HuH-7 (cell line): ENCODE data around the gene CDK14.
"Not testable (repeated sequence)": the region's sequence is repeated elsewhere in the genome, so short reads cannot be mapped to it uniquely, and the experiment has no call there.

Experiments used
- DNase-seq: peaks from one replicate; pipeline ENCODE4 v3.0.0; 2011; ENCODE audit warnings: low spot score

The CDK14 gene

DNA sequence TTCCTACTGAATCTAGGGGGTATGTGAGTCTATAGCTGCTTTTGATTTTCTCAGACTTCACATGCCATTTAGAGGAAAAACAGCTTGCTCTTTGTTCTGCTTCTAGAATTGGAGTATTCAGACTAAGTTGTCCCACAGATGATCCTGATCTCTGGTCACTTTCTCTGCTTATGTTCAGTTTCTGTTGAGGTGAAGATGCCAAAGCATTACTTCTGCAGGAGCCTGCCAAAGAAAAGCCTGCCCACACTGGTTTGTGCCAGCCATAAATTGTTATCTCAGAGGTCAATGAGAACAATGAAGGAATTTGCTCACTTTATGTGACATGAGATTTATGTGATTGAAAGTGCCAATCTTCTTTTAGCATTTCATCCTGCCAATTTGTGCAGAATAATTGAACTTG, 163.6 kb downstream of the CDK14 start:
- no peak for DNase-seq

DNA sequence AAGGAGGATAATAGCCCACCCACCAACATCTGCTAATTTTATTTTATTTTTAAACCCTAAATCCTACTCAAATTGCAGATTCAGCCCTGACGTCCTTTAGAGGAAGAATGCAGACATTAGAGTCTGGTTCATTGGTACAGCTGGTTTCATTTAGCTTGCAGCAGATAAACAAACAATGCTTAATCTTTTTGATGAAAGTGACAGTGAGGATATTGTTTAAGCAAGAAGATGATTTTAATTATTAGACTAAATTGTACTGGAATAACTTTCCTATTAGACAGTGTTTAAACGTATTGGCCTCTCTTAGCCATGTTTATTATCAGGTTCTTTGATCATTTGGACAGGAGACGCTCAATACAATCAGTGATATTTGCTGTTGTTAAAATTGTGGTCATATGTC, 164.8 kb downstream of the CDK14 start:
- no peak for DNase-seq

DNA sequence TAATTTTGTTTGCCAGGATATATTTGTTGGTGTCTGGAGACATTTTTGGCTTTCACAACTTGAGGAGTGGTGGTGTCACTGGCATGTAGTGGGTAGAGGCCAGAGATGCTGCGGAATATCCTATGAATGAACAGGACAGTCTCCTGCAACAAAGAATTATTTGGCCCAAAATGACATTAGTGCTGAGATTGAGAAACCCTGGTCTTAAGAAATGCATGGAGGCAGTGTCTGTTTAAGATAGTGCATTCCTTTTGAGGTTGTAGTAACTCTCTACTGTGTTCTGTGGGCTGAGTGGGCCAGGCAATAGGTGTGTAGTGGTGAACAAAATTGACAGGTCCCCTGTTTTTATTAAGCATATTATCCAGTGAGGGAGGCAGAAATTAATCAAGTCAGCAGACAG, 165.5 kb downstream of the CDK14 start:
- DNase-seq = no peak

DNA sequence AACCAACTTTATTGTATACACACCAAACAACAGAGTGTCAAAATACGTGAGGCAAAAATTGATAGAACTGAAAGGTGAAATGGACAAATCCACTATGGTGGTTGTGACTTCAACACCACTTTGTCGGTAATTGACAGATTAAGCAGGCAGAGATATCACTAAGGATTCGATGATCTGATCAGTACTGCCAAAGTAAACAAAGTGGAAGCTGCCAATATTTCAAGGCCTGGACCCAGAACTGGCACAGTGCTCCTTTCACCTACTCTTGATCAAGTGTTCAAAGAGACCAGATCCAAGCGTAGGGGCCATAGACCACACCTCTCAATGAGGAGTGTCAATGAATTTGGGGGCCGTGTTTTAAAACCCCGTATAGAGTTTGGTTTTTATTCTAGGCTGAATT, 167.0 kb downstream of the CDK14 start:
- DNase-seq = no peak

DNA sequence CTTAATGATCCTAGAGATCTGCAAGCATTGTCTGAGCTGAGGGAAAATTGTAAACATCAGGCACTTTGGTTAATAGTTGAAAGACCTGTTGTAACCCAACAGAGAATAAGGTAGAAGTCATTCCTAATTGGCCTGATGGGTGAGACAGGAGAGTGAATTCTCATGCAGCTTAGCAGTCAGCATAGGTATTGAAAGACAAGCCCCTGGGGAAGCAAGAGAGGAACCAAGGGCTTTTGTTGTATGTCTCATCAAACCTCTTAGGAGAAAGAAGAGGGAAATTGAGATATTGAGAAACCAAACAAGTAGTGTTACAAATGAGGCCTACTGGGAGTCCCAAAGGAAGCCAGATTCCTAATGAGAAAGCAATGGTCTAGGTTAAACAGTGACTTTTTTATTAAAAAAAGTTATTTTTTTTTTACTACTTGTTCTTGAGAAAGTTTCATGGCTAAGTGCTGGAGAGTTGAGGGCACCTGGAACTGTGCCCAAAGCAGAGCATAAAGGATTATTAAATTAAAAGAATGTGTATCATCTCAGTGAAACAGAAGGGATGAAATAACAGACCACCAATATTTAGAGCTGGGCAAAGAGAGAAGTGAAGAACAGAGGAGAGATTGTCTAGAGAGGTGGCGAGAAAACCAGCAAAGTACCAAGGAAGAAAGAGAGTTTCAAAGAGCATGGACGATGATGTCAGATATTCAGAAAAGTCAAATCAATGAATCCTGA, 168.9 kb downstream of the CDK14 start:
- no peak for DNase-seq

DNA sequence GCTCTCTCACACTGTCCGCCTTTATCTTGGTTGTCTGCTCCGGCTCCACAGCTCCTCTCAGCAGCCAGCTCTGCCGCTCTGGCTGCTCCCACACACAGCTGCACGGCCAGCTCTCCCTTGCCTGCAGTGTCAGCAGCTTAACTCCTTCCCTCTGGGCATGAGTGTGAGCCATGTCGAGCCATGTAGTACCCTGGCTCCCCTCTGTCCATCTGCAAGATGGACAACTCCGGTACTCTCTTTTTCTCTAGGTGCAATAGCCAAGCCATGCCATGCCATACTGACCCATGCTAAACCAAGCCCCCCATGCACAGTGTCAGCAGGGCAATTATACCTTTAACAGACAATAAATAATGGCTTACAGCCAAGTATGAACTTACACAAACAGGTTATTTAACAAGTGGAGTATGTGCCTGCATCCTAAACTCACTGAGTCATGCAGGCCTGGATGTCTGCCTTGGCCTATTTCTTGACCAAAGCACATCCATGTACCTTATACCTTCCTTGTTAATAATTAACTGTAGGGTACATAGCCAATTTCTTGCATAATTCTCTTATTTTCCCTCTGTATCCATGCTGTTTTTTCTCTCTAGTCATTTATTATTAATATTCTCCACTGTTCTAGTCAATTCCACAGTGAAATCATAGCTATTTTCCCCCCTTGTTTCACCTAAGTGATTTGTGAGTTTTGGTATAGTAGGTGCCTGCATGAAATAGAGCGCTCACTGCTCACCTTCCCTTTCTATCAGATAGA, 170.9 kb downstream of the CDK14 start:
- peak; percentile 20 for DNase-seq

DNA sequence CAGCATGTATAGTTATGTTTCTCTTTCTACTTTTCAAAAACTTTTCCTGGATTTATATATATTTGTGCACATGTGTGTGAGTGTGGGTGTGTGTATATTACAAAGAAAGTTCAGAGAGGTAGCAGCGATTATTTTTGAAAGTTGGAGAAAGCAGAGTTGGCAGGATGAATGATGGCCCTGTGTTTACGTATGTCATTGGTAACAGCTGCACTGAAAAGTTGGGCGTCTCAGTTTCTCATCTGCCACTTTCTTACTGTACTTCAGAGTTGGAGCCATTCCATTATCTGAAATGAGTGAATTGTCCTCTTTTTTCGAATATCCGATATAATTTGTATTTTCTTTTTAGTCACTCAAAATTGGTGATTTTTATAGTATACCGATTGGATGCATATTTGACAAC, 172.2 kb downstream of the CDK14 start:
- no peak for DNase-seq

DNA sequence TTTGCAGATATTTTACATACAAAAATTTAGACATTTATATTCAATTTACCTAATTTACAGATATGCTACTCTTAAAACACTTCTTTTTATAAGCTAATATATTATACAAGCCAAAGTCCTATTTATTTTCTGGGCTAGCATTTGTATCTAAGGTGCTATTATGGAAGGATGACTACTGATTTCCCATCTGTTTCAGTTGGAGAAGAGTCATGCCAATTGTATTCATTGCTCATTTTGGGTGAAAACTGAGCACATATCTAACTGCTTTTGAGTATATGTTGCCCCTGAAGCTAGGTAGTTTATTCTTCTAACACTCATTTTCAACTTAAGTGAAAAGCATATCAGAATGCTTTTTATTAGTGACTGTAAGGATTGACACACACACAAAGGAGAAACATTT, 172.9 kb downstream of the CDK14 start:
- DNase-seq = no peak

DNA sequence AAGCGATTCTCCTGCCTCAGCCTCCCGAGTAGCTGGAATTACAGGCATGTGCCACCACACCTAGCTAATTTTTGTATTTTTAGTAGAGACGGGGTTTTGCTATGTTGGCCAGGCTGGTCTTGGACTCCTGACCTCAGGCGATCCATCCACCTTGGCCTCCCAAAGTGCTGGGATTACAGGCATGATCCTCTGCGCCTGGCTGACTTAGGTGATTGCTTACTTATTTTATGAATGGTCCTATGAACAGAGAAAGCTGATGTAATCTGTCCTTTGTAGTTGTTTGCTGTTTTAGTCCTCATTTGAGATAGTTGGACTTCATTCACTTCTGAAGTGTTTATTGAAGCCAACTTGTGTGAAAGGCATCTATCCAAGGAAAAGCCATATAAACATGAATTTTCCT, 173.4 kb downstream of the CDK14 start:
- not testable (repeated sequence) for DNase-seq

DNA sequence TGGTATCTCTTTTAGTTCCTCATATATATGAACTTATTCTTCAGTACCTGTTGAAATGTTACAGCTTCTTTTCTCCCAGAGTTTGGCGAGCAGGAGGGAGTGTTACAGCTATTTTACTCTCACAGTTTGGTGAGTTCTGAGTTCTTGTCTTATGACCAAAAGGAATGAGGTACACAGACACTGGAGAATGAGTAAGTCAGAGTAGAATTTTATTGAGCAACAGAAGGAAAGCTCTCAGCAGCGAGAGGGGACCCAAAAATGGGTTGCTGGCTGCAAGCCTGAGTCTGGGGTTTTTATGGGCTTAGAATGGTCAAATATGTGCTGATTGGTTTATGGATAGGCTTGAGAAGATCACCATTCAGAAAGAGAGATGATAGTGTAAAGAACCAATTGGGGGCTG, 175.2 kb downstream of the CDK14 start:
- DNase-seq = no peak

DNA sequence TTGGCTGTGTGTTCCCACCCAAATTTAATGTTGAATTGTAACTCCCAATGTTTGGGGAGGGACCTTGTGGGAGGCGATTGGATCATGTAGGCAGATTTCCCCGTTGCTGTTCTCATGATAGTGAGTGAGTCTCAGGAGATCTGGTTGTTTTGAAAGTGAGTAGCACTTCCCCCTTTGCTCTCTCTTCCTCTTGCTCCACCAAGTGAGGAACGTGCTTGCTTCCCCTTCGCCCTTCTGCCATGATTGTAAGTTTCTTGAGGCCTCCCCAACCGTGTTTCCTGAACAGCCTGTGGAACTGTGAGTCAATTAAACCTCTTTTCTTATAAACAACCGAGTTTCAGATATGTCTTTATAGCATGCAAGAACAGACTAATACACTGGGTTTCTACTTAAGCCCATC, 176.3 kb downstream of the CDK14 start:
- DNase-seq = no peak

DNA sequence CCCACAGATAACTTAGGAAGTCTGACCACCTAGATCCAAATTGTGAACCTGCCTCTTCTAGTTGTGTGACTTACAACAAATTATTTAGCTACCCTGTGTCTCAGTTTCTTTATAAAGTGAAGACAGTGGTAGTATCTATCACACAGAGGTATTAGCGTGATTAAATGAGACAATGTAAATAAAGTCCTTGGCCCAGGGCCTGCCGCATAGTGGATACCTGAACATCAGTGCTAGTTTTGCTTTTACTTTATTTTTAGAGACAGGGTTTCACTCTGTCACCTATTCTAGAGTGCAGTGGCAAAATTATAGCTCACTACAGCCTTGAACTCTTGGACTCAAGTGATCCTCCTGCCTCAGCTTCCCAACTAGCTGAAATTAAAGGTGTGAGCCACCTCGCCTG, 177.1 kb downstream of the CDK14 start:
- no peak for DNase-seq

DNA sequence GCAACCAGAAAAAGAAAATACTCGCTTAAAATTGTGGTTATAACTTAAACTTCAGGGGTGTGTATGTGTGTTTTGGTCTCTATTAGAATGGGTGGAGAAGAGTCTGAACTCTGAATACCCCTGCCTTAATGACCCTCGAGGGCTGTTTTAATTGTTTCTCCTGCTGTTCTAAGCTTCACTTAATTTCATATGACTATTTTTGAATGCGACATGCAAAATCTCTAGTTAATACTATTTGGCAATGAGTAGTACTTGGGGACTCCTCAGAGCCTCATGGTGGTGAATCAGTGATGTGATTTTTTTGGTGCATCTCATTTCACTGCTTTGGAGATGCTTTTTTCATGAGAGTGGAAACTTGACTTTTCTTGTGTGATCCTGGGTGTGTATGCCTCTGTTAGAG, 178.6 kb downstream of the CDK14 start:
- no peak for DNase-seq

DNA sequence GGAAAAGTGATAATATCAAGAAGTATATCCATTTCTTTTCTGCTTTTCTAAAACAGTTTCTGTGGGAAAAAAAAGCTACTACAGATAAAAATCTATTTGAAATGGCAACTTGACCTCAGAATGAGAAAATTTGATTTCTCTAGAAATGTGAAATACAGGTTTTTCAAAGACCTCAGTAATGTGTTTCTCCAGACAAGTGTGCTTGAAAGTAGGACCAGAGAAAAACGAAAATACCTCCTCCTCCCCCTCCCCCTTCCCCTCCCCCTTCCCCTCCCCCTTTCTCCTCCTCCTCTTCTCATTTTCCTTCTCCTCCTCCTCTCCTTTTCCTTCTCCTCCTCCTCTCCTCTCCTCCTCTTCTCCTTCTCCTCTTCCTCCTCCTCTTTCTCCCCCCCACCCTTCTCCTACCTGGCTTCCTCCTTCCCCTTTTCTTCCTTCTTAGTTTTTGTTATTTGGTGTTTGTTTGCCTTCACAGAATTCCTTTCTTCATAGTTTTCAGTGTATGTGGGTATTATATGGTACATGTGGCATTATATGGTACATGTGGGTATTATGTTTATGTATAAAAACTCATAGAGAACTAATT, 179.4 kb downstream of the CDK14 start:
- no peak for DNase-seq

DNA sequence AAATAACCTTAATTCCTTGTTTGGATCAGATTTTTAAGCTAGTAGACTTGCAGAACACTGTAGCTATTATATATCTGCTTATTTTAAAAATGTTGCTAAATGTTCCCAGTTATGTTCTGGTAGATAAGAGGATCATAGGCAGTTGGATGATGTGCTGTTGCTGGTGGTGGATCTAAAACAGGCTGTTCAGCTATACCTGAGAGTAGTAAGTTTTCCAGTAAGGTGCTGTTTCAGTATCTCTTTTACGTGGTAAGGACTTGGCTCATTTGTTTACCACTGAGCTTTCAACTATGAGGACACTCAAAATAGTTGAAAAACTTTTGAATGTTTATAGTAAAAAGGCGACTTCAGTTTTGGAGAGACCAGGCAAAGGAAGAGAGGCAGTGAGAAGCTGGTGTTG, 180.9 kb downstream of the CDK14 start:
- DNase-seq = no peak

DNA sequence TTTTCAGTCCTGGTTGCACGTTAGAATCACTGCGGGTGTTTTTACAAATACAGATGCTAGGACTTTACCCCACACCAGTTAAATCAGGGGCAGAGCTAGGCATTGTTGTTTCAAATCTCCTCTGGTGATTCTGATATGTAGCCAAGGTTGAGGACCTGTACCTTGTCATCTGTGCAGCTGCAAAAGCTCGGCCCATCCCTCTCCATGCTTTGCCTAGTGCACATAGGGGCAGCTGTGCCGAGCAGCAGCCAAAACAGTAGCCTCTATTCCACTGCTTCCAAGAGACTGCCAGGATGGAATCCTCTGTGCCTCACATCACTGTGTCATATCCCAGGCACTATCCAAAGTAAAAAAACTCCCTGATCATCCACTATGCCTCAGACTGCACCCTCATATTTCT, 181.3 kb downstream of the CDK14 start:
- DNase-seq = no peak

DNA sequence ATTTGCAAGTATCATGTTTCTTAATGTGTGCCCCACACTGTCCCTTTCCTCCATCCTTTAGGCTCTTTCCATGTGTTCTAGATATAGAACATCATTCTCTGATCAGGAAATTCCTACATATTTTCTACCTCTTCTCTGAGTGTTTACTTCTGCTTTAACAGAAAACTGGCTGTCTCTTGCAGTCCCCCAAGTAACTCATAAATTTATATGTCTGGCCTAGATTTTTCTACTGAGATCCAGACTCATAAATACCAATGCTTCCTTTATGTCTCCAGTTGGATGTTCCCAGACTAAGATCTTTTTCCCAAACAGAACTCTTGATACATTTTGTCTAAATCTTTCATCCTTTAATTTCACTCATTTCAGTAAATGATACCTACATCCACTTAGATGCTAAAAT, 181.8 kb downstream of the CDK14 start:
- no peak for DNase-seq

DNA sequence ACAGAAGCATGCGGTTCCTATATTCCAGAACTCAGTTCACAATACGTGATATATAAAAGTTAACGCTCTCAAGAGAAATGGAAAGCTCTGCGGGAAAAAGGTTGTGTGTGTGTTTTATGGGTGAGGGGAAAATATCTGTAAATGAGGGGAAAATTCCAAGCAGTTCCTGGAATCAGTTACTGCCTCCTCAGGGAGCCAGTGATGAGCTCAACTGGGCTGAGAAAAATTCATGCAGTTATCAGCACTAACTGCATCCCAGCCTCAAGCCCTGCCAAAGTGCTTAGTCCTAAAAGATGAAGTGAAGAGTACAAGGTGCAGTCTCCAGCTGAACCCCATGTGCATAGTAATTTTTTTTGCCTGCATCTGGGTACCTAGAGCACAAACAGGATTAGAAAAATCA, 191.9 kb downstream of the CDK14 start:
- DNase-seq = no peak

DNA sequence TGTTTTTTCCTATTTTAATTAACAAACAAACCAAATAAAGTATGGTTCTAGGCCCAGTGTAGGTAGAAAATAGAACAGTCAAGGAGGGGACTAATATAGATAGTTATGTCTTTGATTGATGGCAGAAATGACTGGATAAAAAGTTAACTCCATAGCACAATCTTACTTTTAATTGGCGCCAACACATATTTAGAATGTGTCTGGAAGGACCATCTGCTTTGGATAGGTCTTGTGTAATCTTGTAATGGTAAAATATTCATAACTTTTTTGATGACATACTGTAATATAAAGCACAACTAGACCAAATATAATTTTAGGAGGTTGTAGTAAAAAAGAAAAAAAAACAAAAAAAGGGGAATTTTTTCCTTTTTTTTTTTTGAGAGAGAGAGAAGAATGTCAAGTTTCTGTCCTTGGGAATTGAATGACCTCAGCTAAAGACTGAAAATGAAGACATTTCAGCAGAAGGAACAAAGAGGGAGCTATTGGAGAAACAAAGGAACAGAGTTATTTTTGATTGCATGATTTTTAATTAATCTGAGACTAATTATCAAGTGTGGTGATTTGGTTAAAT, 193.7 kb downstream of the CDK14 start:
- no peak for DNase-seq

DNA sequence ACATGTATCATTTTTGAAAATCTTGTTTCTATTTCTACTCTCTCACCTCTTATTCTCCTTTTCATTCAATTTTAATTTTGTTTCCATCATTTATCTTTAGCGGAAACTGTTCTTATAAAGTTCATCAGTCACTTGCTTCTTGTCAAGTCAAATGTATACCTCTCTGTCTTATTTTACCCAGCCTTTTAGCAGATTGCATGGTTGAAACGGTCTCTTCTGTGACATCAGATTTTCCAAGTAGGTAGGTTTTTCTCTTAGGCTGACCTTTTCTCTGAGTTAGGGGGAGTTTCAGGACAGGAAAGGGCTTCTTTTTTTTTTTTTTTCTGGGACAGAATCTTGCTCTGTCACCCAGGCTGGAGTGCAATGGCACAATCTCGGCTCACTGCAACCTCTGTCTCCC, 195.5 kb downstream of the CDK14 start:
- DNase-seq = no peak

DNA sequence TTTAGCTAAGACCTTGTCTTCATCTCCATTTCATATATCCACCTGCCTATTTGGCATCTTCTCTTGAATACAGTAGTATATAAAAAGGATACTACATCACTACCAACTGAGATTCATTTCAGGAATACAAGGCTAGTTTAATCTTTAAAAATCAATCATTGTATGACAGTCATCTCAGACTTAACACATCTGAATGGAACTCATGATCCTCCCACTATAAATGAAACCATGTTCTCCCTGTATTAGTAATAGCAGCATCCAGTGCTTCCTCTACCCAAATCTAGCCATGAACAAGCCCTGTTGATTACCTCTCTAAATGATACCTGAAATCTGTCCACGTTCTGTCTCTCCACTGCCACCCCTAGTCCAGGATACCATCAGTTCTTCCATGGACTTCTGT, 196.2 kb downstream of the CDK14 start:
- DNase-seq = no peak

DNA sequence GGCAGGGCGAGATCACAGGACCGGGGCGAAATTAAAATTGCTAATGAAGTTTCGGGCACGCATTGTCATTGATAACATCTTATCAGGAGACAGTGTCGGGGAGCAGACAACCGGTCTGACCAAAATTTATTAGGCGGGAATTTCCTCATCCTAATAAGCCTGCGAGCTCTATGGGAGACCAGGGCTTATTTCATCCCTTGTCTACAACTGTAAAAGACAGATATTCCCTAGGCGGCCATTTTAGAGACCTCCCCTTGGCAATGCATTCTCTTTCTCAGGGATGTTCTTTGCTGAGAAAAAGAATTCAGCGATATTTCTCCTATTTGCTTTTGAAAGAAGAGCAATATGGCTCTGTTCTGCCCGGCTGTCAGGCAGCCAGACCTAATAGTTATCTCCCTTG, 198.1 kb downstream of the CDK14 start:
- not testable (repeated sequence) for DNase-seq

DNA sequence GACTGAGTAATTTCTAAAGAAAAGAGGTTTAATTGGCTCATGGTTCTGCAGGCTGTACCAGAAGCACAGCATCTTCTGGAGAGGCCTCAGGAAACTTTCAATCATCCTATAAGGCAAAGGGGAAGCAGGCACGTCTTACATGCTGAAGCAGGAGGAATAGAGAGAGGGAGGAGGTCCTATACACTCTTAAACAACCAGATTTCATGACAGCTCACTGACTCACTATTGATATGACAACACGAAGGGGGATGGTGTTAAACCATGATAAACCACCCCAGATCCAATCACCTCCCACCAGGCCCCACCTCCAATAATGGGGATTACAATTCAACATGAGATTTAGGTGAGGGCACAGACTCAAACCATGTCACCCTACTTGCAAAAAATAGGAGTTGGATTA, 201.5 kb downstream of the CDK14 start:
- no peak for DNase-seq
